Measurements from ENCODE around the gene ZNF280B.
"Not testable (repeated sequence)": the region's sequence is repeated elsewhere in the genome, so short reads cannot be mapped to it uniquely, and the experiment has no call there.

The ZNF280B gene

GRCh38 chr22:22513619-22514018 lies 5.1 kb upstream of the ZNF280B start:
- no peaks in the 10 kb centered on the region for H3K9me2 ChIP-seq (ENCODE audit: low read depth, low read length)
- H2AFZ ChIP-seq (ENCODE audit: low read length): no peak overlapping the region
- H3F3A ChIP-seq (ENCODE audit: insufficient read depth, low read length): no peaks in the 10 kb centered on the region
- H3K36me3 ChIP-seq (ENCODE audit: insufficient read depth, low read length): no peaks in the 10 kb centered on the region
- no peak overlapping the region for H3K4me3 ChIP-seq (ENCODE audit: low read depth, low read length, poor library complexity, severe bottlenecking)
- H3K27ac ChIP-seq (ENCODE audit: low read depth, low read length, poor library complexity, severe bottlenecking): no peak overlapping the region
- H3K4me2 ChIP-seq (ENCODE audit: low read length): no peak overlapping the region
- TF ChIP-seq CTCF (IDR thresholded peaks at IDR 0.05; ENCODE audit: low read length): no peak
- TF ChIP-seq EZH2 (IDR thresholded peaks at IDR 0.05; ENCODE audit: borderline replicate concordance, low read length): no peak
- H3K27me3 ChIP-seq (ENCODE audit: insufficient read depth, low read length): no peaks in the 10 kb centered on the region
- H3K79me2 ChIP-seq (ENCODE audit: insufficient read depth, low read length): no peaks in the 10 kb centered on the region
- no peak overlapping the region for H3K9ac ChIP-seq (ENCODE audit: low read length)
- H4K20me1 ChIP-seq (ENCODE audit: insufficient read depth, low read length): no peaks in the 10 kb centered on the region
- peaks cover 5% of the 10 kb centered on the region for H3K4me1 ChIP-seq (ENCODE audit: insufficient read depth, low read length, severe bottlenecking)
- H3K9me3 ChIP-seq (ENCODE audit: low read length): peaks cover 6% of the 10 kb centered on the region

GRCh38 chr22:22512951-22513350 lies 4.4 kb upstream of the ZNF280B start:
- no peaks in the 10 kb centered on the region for H3K27me3 ChIP-seq (ENCODE audit: insufficient read depth, low read length)
- no peaks in the 10 kb centered on the region for H3K36me3 ChIP-seq (ENCODE audit: insufficient read depth, low read length)
- no peaks in the 10 kb centered on the region for H3K79me2 ChIP-seq (ENCODE audit: insufficient read depth, low read length)
- TF ChIP-seq EZH2 (IDR thresholded peaks at IDR 0.05; ENCODE audit: borderline replicate concordance, low read length) (no peak), CTCF (IDR thresholded peaks at IDR 0.05; ENCODE audit: low read length) (no peak)
- no peak overlapping the region for H2AFZ ChIP-seq (ENCODE audit: low read length)
- no peak overlapping the region for H3K4me2 ChIP-seq (ENCODE audit: low read length)
- no peaks in the 10 kb centered on the region for H3K9me2 ChIP-seq (ENCODE audit: low read depth, low read length)
- H3K9ac ChIP-seq (ENCODE audit: low read length): no peak overlapping the region
- no peaks in the 10 kb centered on the region for H3F3A ChIP-seq (ENCODE audit: insufficient read depth, low read length)
- H3K4me3 ChIP-seq (ENCODE audit: low read depth, low read length, poor library complexity, severe bottlenecking): no peak overlapping the region
- no peak overlapping the region for H3K27ac ChIP-seq (ENCODE audit: low read depth, low read length, poor library complexity, severe bottlenecking)
- H3K9me3 ChIP-seq (ENCODE audit: low read length): peaks cover 6% of the 10 kb centered on the region
- peaks cover 5% of the 10 kb centered on the region for H3K4me1 ChIP-seq (ENCODE audit: insufficient read depth, low read length, severe bottlenecking)
- no peaks in the 10 kb centered on the region for H4K20me1 ChIP-seq (ENCODE audit: insufficient read depth, low read length)

- H3K9me2 ChIP-seq (ENCODE audit: low read depth, low read length); H4K20me1 ChIP-seq (ENCODE audit: insufficient read depth, low read length); H2AFZ ChIP-seq (ENCODE audit: low read length); H3K9me3 ChIP-seq (ENCODE audit: low read length); H3K27me3 ChIP-seq (ENCODE audit: insufficient read depth, low read length); H3K79me2 ChIP-seq (ENCODE audit: insufficient read depth, low read length); H3K4me3 ChIP-seq (ENCODE audit: low read depth, low read length, poor library complexity, severe bottlenecking); H3K9ac ChIP-seq (ENCODE audit: low read length); H3K27ac ChIP-seq (ENCODE audit: low read depth, low read length, poor library complexity, severe bottlenecking); H3F3A ChIP-seq (ENCODE audit: insufficient read depth, low read length); H3K4me2 ChIP-seq (ENCODE audit: low read length): not testable (repeated sequence)
- Histone ChIP-seq H3K4me1 (ENCODE audit: insufficient read depth, low read length, severe bottlenecking) (peaks cover 16% of the 10 kb centered on the region), H3K36me3 (ENCODE audit: insufficient read depth, low read length) (peaks cover 17% of the 10 kb centered on the region)
Observed at GRCh38 chr22:22510833-22511232, 2.3 kb upstream of the ZNF280B start.

- H3K27ac ChIP-seq (ENCODE audit: low read depth, low read length, poor library complexity, severe bottlenecking); H3K9ac ChIP-seq (ENCODE audit: low read length); H3K4me2 ChIP-seq (ENCODE audit: low read length): not testable (repeated sequence)
Observed at GRCh38 chr22:22509912-22510311, 1.4 kb upstream of the ZNF280B start.

More at GRCh38 chr22:22509912-22510311, 1.4 kb upstream of the ZNF280B start:
- H3K36me3 ChIP-seq (ENCODE audit: insufficient read depth, low read length): peaks cover 22% of the 10 kb centered on the region
- H3F3A ChIP-seq (ENCODE audit: insufficient read depth, low read length); H3K9me2 ChIP-seq (ENCODE audit: low read depth, low read length); H3K79me2 ChIP-seq (ENCODE audit: insufficient read depth, low read length); H2AFZ ChIP-seq (ENCODE audit: low read length); H3K9me3 ChIP-seq (ENCODE audit: low read length); H4K20me1 ChIP-seq (ENCODE audit: insufficient read depth, low read length); H3K27me3 ChIP-seq (ENCODE audit: insufficient read depth, low read length); H3K4me3 ChIP-seq (ENCODE audit: low read depth, low read length, poor library complexity, severe bottlenecking): not testable (repeated sequence)
- peaks cover 16% of the 10 kb centered on the region for H3K4me1 ChIP-seq (ENCODE audit: insufficient read depth, low read length, severe bottlenecking)

Measured in OCI-LY1 (cell line).